ENCODE data around the gene SLC26A8.
A peak's percentile ranks its signal among the peaks of the same experiment; 100 is the strongest.
"Not testable (repeated sequence)": the region's sequence is repeated elsewhere in the genome, so short reads cannot be mapped to it uniquely, and the experiment has no call there.

The SLC26A8 gene

DNA sequence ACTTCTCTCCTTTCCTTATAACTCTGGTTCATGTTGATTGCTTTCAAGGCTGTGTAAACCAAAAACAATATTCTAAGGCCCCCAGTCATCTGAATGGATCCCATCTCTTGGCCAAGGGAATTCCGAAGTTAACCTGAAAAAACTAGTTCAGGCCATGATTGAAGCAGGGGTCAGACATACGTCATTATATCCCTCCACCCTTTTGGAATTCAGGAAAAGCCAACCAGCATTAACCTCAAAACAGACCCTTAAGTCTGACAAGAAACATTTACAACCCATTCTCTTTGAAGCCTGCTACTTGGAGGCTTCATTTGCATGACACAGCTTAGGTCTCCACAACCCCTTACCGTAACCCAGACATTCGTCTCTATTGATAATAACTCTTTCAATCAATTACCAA, 39.7 kb downstream of the SLC26A8 start:
- no peak for DNase-seq

DNA sequence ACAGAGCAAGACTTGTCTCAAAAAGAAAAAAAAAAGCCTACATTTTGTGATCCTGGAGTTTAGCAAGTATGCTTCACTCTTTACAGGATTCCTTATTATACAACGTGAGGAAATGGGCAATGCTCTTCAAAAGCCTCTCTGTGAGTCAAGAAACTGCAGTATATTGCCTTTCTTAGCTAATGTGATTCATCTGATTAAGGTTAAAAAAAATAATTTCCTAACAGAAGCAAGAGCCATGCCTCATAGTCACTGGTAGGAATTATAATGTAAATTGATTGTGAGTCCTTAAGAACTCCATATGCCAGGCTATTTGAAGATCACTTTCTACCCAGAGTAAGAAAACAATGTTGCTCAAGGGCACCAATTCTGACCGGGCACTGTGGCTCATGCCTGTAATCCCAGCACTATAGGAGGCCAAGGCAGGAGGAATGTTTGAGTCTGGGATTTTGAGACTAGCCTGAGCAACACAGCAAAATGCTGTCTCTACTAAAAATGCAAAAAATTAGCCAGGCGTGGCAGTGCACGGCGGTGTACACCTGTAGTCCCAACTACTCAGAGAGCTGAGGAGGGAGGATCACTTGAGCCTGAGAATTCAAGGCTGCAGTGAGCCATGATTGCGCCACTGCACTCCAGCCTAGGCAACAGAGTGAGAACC, 43.3 kb downstream of the SLC26A8 start:
- DNase-seq = no peak

DNA sequence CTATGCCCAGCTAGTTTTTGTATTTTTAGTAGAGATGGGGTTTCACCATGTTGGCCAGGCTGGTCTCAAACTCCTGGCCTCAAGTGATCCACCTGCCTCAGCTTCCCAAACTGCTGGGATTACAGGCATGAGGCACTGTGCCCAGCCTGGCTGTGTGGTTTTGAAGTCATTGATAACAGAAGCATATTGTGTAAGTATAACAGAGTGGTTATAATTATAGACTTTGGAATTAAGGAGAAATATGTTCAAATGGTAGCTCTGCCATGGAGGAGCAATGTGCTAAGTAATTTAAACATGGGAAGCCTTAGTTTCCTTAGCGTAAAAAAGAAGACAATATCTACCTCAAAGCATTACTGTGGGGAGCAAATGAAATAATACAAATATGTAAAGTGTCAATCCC, 44.3 kb downstream of the SLC26A8 start:
- DNase-seq = not testable (repeated sequence)

DNA sequence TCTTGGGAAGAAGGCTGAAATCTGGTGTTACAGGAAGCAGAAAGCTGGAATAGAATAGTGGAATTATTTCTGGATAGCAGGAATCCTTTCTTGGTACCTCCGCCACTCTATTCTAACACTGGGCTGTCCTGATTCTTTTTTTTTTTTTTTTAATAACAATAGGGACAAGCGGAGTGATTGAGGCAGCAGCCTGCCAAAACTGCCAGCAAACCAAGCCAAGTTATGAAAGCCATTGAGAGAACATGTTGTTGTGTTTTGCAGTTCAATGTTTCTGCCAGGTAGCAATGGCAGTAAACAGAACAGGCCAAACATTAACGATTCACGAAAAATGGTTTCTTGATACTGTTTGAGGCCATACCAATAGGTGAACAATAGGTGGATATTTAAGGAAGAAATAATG, 47.1 kb downstream of the SLC26A8 start:
- DNase-seq = no peak

DNA sequence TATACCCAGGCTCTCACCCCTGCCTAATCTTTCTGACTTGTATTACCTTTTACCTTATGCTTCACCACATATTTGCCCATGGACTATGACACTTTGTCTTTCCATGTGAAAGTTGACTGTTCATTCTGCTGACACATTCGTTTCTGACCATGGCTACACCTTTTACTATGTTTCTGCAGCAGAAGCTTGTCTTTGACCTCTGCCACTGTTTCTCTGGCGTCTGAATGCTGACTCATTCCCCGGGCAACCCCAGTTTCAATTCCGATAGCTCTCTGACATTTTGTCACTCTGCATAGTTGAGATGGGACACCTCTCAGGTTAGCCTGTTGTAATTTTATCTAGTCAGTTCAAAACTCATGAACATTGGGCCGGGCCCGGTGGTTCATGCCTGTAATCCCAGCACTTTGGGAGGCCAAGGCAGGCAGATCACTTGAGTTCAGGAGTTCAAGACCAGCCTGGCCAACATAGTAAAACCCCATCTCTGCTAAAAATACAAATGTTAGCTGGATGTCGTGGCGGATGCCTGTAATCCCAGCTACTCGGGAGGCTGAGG, 50.7 kb downstream of the SLC26A8 start:
- no peak for DNase-seq

DNA sequence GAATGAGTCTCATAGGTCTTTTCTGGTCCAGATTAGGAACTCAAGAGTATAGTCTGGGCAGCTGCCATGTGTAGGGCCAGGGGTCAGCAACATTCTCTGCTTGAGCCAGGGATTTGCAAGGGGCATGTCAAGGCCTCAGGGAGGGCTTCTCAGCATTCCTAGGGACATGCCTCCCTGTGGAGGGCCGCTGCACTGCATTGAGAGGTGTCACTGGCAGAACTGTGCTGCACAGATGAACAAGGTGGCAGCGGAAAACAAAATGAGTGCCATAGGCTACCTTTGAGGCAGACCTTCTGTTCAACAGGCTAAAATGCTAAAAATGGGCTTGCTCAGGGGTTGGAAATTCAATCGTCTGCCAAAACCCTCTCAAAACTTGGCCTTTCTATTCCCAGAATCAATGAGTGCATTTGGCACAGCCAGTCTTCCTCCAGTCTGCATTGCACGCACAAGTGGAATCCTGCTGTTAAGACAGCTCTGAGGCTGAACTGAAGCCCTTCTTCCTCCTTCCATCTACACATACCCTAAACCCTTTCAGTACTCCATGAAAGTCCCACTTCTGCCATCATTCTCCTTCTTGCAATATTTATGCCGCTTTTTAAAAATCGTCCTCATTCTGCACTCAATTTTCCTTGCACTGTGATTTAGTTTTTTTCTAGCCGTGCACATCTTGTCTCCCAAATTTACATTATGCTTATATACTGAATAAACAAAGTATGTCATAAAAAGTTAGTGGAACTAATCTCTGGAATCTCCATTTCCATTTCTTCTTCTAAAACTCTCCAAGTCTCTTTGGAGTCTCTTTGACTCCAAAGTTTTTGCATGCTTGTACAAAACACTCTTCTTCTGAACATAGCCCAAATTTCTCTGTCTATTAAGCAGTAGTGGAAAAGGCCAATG, 51.7 kb downstream of the SLC26A8 start:
- DNase-seq = no peak

DNA sequence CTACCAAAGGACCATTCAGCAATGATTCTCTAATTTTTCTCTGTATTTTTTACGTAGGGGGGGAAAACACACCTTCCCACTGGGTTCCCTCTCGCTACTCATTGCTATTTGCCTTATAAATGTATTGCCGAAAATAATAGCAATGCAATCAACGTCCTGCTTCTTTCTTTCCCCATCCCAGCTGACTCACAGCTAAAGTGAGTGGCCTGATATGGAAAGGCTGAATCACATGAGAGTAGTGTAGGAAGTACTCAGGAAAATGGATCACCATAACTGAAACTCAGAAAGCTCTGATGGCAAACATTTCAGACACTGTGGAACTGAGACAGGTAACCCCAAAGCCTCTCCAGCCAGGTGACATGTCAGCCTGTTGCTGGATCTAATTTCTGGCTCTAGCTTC, 54.3 kb downstream of the SLC26A8 start:
- no peak for DNase-seq

DNA sequence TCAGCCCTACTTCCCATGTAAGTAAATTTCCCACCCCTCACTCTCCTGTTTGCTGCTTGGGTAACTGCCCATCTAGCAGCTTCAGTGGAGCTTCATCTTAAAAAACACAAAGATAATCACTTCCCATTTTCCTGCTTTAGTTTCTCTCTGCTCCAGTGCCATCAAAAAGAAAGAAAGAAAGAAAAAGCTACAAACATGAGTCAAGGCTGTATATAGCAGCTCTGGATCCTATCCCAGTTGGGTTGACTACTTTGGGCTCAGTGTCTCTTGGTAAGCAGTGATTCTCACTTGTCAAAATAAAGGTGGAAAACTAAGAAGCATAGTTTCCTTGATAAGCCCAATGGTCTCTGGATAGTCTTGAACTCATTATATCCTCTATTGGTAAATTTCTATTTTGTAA, 54.8 kb downstream of the SLC26A8 start:
- no peak for DNase-seq

DNA sequence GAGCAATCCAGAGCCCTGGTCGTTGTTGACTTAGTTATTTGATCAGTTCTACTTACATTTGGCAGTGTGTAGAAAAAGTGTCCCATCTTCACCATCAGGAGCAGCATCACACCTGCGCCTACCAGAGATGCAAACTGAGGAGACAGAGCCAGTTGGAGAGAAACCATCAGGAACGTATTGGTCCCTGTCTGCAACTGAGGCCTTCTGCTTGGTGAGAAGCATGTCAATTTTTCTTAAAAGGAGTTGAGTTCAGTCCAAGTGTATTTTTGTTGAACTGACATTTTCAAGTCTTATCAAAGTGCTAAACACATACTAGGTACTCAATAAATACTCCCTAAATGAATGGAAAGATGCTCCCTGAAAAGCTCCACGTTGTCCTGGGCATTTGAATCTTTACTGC, 55.6 kb downstream of the SLC26A8 start:
- no peak for DNase-seq

DNA sequence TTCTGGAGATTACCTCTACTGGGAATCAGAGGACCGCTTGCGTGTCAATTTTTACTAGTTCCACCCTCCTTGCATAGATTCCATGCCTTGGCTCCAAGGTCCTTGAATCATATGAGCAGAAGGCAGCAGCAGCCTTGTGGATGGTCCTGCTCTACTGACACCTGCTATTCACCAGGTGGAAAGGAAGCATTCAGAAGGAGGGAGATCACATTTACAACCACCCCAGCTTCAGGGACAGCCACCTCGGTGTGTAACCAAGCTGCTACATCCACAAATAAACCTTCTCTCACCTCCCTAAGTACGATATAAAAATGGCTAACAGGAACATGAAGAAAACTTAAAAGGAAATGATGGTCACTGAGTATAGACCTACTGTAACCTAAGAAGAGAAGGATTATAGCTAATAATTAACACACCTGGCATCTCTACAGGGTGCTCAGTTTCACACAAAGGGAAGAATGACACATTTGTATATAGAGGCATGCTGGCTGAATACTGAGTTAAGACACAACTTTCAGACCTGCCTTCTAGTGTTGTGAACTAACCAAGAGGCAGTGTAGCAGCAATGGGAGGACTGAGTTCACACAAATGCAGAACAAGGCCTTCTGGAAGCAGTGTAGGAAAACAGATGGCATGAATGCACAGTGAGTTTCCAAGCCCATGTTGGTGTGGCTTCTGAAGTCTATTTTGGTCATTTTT, 57.2 kb downstream of the SLC26A8 start:
- no peak for DNase-seq

DNA sequence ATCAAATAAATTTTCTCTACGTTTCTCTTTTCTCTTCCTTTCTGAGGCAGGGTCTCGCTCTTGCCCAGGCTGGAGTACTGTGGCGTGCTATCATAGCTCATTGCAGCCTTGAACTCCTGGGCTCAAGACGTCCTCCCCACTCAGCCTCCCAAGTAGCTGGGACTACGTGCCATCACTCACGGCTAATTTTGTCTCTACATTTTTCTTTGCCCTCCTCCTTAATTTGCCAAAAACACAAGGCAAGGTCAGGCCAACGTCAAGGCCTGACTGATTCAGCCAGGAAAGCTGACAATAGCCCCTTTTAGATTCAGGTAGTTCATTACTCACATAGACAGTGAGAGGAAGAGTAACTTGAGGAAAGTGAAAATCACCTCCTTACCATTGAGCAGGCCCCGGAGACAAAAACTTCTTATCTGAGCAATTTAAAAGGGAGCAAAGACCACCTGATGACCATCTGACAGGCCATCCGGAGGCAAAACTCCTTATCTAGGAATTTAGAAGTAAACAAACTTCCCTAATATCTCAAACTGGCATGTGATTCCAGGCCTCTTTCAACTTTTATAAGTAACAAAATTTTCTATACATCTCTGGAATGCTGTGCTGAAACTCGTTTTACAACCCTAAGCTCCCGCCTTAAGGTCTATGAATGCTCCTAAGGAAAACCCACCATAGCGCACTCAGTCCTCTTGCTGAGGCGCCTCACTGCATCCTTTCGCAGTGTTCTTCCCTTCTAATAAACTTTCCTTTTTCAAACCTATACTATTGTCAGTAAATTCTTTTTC, 61.5 kb downstream of the SLC26A8 start:
- no peak for DNase-seq

DNA sequence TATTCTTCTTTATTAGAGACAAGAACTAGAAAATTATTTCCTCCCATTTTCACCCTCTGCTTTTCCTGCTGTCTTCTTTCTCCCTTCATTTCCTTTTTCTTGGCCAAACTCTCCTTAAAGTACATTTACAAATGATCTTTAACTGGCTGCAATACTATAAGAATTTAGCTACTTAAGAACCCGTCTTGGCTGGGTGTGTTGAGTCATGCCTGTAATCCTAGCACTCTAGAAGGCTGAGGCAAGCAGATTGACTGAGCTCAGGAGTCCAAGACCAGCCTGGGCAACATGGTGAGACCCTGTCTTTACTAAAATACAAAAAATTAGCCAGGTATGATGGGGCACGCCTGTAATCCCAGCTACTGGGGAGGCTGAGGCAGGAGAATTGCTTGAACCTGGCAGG, 64.3 kb downstream of the SLC26A8 start:
- no peak for DNase-seq

DNA sequence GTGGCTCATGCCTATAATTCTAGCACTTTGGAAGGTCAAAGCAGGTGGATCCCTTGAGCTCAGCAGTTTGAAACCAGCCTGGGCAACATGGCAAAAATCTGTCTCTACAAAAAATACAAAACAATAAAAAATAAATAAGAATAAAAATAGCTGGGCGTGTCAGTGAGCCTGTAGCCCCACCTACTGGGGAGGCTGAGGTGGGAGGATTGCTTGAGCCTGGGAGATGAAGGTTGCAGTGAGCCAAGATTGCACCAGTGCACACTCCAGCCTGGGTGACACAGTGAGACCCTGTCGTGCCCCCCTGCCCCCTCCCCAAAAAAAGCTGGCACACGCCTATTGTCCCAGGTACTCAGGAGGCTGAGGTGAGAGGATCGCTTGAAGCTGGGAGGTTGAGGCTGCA, 68.5 kb downstream of the SLC26A8 start:
- DNase-seq = peak; percentile 19

DNA sequence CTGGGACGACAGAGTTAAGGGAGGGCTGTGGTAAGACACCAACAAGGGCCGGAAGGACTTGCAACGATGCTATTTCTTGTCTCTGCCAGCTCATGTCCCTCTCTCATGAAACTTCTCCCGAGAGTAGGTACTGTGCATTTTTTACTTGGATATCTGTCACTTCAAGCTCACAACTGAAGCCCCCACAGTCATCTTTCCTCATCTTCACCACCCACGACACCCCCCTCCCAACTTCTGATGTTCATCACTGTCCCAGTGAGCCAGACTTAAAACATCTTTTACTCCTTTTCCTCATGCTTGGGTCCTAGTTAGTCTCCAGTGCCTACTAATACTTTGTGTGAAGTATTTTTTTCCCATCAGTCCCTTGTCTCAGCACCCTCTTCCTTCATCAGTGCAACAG, 68.9 kb downstream of the SLC26A8 start:
- DNase-seq = no peak

DNA sequence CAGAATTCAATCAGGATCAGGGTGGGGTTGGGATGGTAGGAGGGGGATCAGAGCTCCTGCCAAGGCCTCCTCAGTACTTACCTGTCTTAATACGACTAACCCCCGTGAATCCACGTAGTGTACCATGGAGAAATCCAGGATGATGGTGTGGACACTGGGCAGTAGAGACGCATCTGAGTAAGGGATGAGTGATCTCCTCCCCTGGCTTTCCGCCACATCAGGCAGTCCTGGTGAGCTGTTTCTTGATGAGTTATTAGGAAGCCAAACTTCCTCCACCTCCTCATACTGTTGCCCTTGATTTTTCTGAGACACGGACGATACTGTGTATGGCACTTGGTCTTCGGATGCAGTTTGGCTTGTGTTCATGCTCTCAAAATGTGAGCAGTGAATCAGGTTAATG, 69.4 kb downstream of the SLC26A8 start:
- no peak for DNase-seq

DNA sequence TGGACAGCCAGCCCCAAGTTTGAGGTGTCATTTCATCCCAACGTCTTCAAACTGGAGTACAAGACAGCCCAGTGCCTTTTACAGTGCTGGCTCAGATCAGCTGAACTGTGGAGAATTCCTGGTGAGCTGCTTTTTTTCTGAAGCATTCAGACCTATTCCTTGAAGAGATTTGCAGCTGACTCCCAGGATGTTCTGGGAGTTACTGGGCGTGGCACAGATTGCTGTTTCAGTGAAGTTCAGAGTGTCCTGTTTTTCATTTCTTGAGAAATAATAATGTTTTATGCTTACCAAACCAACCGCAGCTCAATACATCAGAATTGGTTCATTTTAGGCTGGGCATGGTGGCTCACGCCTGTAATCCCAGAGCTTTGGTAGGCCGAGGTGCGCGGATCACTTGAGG, 70.1 kb downstream of the SLC26A8 start:
- no peak for DNase-seq

DNA sequence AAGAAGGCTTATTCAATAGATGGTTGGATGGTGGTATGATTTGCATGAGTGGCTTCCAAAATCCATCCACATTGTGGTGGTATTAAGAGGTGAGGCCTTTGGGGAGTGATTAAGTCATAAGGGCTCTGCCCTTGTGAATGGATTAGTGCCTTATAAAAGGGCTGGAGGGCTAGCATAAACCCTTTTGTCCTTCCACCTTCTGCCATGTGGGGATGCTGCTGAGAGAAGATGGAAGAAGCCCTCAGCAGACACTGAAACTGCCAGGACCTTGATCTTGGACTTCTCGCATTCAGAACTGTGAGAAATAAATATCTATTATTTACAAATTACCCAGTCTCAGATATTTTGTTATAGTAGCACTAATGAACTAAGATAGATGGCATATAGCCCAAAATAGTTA, 75.7 kb downstream of the SLC26A8 start:
- no peak for DNase-seq

DNA sequence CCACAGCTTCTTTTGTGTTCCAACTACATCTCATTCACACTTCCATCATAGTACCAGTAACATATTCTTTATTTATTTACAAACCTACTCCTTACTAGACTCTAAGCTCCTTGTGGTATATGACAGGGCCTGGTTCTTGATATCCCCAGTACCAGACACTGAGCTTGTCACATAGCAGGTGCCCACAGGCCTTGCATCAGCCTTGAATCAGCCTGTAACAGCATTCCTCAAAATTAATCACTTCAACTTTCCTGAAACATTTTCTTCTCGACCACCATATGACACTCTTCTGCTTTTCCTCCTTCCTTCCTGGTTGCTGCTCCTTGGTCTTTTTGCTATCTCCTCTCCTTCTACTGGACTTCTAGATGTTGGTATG, 78.8 kb downstream of the SLC26A8 start:
- no peak for DNase-seq

DNA sequence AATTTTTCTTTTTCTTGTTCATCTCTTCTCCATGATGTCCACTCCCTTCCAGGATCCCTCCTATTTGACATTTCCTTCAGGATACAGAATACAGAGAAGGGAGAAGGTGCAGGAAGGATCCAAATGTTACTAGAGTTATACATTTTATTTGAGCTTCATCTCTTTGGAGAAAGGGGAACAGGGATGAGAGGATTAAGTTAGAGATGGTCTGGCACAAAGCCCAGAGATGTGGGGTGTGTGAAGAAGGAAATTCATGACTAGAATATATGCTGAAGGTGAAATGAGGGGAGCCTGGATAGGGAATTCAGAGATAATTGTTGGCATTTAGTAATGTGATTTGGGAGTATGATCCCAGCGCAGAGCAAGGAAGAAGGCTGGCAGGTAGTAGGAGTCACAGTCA, 81.1 kb downstream of the SLC26A8 start:
- DNase-seq = no peak

DNA sequence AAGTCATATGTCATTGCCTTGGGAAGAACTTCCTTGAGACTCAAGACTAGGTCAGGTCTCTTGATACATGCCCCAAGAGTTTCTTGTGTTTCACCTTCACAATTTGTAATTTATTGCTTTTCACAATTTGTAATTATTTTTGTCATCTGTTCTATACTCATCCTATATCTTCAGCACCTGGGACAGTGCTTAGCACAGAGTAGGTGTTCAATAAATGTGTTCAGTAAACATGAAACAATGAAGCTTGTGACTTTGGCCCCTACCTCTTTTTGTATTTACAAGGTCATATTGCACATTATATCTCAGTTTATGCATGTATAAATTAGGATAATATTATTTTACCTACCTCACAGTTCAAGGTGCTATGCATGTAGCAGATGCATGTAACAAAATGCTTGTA, 82.1 kb downstream of the SLC26A8 start:
- no peak for DNase-seq

DNA sequence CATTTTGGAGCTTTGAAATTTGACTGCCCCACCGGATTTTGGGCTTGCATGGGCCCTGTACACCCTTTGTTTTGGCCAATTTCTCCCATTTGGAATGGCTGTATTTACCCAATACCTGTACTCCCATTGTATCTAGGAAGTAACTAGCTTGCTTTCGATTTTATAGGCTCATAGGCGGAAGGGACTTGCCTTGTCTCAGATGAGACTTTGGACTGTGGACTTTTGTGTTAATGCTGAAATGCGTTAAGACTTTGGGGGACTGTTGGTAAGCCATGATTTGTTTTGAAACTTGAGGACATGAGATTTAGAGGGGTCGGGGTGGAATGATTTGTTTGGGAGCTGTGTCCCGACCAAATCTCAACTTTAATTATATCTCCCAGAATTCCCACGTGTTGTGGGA, 83.3 kb downstream of the SLC26A8 start:
- DNase-seq = not testable (repeated sequence)

DNA sequence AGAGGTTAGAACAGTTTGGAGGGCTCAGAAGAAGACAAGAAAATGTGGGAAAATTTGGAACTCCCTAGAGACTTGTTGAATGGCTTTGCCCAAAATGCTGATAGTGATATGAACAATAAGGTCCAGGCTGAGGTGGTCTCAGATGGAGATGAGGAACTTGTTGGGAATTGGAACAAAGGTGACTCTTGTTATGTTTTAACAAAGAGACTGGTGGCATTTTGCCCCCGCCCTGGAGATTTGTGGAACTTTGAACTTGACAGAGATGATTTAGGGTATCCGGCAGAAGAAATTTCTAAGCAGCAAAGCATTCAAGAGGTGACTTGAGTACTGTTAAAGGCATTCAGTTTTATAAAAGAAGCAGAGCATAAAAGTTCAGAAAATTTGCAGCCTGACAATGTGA, 84.4 kb downstream of the SLC26A8 start:
- DNase-seq = not testable (repeated sequence)

DNA sequence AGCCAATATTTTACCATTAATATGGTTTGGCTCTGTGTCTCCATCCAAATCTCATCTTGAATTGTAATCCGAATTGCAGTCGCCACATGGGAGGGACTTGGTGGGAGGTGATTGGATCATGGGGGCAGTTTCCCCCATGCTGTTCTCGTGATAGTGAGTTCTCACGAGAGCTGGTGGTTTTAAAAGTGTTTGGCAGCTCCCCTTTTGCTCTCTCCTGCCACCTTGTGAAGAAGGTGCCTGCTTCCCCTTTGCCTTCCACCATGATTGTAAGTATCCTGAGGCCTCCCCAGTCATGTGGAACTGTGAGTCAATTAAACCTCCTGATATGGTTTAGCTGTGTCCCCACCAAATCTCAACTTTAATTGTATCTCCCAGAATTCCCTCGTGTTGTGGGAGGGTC, 85.2 kb downstream of the SLC26A8 start:
- not testable (repeated sequence) for DNase-seq

Data from activated CD8-positive, alpha-beta memory T cell treated with anti-CD3 and anti-CD28 coated beads, Interleukin-2, amount 50 U/mL, for 4 hours (primary cell).